Transverse colon (tissue), 4 donors: Measurements from ENCODE around the gene IGSF3.

Experiments
- CTCF ChIP-seq, 5 experiments: fragments of 200-600 bp in 3 of 5; fragments of 450-650 bp in 2 of 5; sonication (generic) in 3 of 5; IDR thresholded peaks; 1 replicate in 2 of 5; 2 replicates in 3 of 5; pipeline ENCODE4 v1.5.1; 2016 to 2017; ENCODE audit warnings: antibody characterized with exemption in 5 of 5, inconsistent platforms in 3 of 5, mild to moderate bottlenecking in 2 of 5, moderate library complexity in 1 of 5
- EP300 ChIP-seq: sonication (generic); formaldehyde crosslinking; IDR thresholded peaks from one replicate; pipeline ENCODE4 v1.6.1; 2017; ENCODE audit warnings: antibody characterized with exemption, low read depth
- POLR2A ChIP-seq: fragments of 450-650 bp; IDR thresholded peaks from one replicate; pipeline ENCODE4 v1.6.1; 2016; ENCODE audit warnings: antibody characterized with exemption, mild to moderate bottlenecking, moderate library complexity
- POLR2AphosphoS5 ChIP-seq, 3 donors: sonication (generic); formaldehyde crosslinking; IDR thresholded peaks; one replicate each; pipeline ENCODE4 v1.6.1; 2016; ENCODE audit warnings: antibody characterized with exemption in 3 of 3

DNA sequence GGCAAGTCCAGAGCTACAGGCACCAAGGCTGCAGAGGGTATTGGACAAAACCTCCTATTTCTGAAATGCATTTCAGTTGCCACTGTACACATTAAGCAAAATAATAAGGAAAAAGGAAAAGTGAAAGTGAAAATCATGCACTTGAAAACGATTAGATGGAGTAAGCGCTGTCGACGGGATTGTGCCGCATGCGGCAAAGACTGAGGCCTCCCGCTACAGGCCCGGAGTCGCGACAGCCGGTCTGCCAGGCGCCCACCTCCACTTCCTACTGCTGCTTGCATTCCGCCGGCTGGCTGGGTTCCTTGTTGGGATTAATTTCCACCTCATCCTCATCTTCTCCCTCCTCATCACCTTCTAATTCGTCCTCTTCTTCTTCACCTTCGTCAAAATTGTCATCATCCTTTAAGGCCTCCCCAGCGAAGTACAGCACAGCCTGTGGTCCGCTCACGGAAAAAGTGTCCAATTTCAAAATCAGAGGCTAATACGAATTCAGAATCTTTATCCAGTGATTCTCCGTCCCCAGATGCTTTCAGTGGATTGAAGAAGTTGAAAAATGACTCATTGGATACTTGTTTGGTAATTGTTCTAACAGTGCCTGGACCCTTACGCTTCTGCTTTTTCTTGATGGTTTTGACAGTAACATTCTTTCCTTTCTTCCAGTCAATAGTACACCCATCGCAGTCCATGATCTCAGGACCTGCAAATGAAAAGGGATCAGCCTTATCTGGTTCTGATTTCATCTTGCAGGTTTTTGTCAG, 134.7 kb downstream of the IGSF3 start:
- TF ChIP-seq CTCF (IDR thresholded peaks at IDR 0.05) (no peak), POLR2AphosphoS5 (IDR thresholded peaks at IDR 0.05) (no peak), POLR2A (no peak), EP300 (no peak)
